Brain pericyte (primary cell): ENCODE data around the gene ANKRD13C.

ENCODE experiments used
- DNase-seq: peaks from one replicate; pipeline ENCODE4 v3.0.0-alpha.2; 2012; ENCODE audit warnings: low read depth, low spot score

Gene ANKRD13C

DNA sequence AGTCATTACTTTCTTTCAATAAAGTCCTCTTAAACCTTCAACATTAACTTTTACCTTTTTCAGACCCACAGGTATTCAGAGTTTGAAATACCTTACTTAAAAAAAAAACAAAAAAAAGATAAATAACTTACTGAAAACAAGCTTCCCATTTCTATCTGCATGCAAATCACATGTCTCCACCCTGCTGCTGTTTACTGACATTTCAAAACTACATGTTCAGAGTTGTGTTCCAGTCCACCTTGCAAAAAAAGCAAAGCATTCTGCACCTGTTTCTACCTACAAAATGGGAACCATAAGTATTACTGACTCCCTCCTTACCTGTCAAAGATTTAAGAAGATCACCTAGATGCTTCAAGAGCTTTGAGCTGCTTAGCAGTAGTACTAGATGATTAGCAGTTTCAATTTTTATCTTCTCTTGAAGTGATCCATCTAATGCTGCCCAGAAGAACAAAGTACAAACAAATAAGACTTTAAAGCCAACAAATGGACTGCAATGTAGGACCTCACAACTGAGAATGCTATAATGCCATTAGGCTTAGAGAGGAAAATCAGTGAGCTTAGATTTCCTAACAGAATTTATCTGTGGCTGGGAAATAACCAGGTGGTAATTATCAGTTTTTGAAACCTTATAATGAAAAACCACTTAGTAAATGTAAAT lies 61.2 kb downstream of the ANKRD13C start:
- DNase-seq, result no peak

DNA sequence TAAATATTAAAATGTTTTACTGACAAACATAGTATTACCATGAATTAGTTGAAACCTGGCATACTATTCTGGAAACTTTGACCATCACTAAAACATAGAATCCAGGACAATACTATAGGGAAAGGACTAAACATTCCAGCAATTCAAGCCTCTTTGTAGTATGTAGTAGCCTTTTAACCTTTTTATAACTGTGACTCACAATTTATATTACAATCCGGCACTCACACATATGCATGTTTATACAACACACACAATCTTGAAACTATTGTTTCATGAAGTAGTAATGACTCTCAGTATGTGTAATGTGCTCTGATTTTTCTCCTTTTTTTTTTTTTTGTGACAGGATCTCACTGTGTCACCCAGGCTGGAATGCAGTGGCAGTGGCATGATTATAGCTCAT lies 64.3 kb downstream of the ANKRD13C start:
- no peak for DNase-seq

DNA sequence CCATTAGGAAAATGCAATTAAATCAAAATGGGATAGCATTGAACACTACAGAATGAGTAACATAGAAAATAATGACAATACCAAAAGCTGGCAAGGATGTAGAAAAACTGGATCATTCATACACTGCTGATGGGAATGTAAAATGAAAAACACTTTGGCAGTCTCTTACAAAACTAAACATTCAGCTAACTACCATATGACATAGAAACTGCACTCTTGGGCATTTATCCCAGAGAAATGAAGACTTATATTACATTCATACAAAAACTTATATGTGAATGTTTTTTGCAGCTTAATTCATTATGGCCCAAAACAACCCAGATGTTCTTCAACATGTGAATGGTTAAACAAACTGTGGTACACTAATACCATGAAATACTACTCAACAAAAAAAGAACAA lies 66.4 kb downstream of the ANKRD13C start:
- no peak for DNase-seq

DNA sequence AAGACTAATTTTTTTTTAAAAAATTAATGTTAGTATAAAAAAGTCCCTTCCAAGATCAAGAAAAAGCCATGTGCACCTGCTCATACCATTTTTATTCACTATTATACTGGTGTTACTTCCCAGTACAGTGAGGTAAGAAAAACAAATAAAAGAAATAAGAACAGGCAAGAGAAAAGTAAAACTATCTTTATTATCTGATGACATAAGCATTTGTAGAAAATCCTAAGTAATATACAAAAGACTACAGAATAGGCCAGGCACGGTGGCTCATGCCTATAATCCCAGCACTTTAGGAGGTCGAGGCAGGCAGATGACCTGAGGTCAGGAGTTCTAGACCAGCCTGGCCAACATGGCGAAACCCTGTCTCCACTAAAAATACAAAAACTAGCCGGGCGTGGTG lies 68.1 kb downstream of the ANKRD13C start:
- no peak for DNase-seq

DNA sequence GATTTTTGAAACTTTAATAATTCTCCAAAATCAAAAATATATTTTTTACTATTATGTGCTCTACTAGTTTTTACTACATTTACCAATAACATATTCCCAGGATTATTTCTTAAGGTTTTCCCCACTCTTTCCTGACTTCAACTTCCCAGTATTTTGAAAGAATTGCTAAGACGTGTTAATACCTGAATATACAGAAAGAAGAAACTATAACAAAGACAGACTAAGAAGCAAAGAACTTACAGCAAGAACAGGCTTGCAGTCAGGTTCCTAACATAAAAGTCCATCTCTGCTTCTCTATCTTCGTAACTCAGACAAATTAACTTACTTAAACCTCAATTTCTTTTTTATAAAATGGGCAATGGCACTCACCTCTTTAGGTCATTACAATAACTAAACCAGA lies 70.2 kb downstream of the ANKRD13C start:
- DNase-seq, result no peak

DNA sequence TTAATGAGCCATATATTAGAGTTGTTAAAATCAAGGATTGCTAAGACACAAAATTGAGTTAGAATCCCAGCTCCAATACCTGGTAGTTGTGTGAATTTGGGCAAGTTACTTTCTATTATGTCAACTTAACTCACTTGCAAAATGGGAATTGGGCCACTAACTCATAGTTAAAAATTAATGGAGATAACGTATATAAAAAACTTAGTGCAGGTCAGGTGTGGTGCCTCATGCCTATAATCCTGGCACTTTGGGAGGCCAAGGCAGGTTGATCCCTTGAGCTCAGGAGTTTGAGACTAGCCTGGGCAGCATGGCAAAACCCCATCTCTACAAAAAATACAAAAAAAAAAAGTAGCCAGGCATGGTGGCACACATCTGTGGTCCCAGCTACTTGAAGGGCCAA lies 75.8 kb downstream of the ANKRD13C start:
- DNase-seq, result no peak

DNA sequence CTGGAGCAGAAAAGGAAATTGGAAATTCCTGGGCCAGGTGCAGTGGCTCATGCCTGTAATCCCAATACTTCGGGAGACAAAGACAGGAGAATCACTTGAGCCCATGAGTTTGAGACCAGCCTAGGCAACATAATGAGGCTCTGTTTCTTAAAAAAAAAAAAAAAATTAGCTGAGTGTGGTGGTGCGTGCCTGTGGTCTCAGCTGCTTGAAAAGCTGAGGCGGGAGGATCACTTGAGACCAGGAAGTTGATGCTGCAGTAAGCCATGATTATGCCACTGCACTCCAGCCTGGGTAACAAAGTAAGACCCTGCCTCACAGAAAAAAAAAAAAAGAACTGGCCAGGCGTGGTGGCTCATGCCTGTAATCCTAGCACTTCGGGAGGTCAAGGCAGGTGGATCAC lies 76.6 kb downstream of the ANKRD13C start:
- no peak for DNase-seq

DNA sequence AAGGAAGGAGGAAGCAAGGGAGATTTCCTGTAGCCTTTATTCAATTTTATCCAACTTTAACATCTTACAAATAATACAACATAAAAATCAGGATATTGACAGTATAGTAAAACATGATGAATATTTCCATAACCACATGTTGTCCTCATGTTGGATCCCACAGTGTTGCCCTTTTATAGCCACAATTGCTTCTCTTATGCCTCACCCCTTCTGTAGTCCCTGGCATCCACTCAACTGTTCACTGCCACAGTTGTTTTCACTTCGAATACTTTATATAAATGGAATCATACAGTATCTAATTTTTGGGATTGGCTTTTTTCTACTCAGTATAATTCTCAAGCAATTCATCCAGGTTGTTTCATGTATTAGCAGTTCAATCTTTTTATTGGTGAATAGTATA lies 88.6 kb downstream of the ANKRD13C start:
- no peak for DNase-seq

DNA sequence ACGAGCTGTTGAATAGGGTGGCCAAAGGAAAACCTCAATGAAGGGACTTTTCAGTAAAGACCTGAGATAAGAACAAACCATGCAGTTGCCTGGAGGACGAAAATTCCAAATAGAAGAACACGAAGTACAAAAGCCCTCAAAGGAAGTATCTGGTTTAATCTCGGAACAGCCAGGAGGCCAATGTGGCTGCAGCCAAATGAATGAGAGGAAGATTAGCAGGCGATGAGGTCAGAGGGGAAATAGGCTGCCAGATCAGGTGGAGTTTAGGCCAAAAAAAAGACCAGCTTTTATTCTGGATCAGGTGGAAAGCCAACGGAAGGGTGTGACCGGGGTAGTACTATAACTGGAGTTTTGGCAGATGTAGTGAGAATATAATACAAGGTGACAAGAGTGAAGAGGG lies 89.7 kb downstream of the ANKRD13C start:
- no peak for DNase-seq

DNA sequence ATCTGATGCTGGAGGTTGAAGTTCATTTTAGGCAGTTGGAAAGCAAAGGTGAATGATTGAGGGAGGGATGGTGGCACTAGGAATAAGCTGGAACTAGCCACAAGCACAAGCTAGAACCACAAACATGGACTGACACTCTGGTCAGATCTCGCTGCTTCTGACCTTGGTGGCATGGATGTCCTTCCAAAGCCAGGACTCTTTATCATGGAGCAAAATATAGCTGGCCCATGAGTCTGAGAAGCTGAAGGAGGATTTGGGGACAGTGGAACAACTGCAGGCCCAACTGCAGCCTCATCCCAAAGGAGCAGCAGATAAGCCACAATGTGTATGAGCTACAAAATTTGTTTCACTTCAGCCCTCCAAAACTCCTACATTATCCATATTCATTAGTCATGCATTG lies 97.9 kb downstream of the ANKRD13C start:
- DNase-seq, result no peak

DNA sequence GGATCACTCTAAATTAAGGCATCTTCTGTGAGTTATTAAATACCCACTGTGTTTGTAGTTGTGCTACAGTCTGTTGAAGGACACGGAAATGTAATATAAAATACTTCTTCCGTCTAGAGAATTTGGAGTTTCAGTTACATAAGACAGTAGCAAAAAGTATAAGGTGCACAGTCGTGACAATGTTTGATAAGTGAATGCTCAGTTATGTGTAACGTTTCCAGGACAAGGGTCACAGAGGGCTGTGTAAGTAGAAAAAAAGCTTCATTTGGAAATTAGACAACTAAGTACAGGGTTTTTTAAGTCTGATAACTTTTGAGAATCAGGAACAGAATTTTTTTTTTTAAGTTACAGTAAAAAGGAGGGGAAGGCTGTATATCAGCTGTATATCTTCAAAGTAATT lies 105.8 kb downstream of the ANKRD13C start:
- DNase-seq, result no peak

DNA sequence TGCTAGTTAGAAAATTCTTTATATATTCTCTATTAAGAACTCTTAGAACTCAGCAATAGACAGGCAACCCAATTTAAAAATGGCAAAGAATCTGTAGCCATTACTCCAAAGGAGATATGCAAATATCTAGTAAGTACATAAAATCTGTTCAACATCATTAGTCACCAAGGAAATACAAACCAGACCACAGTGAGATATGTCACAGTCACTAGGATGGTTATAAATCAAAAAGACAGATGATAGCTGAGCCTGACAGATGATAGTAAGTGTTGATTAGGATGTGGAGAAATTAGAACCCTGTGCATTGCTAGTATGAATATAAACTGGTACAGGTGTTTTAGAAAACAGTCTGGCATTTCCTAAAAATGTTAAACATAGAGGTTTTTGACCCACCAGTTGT lies 106.8 kb downstream of the ANKRD13C start:
- no peak for DNase-seq

DNA sequence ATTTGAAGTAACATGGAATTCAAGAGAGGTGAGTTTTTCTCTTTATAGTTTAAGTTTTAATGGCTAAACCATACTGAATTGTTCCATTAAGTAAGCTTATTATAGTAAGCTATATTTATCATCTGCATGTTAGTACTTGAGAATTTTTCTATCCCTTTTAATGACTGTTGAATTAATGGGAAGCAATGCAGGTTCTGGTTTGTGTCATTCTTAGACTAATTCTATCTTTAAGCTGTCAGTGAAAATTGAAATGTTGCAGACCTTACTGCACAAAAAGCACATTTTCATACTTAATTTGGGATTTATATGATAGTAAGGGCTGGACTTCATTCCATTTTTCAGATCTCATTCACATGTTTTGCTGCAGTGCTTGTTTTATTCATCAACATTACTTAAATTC lies 107.4 kb downstream of the ANKRD13C start:
- no peak for DNase-seq

DNA sequence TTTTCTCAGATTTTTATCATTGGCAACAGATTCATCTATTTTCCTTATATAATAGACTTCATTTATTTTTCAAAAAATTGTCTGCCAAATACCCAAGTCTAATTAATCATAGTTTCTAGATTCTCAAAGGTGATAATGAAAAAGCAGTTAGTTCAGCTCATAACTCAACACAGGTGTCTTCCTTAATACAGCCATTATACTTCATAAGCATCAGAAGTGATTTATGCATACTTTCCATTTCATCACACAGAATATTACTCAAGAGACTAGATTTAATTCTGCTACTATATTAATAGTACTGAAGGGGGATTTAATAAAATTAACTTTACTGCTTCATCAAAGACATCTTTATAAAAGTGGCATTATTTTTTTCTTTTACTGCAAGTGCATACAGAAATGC lies 114.6 kb downstream of the ANKRD13C start:
- DNase-seq, result no peak

DNA sequence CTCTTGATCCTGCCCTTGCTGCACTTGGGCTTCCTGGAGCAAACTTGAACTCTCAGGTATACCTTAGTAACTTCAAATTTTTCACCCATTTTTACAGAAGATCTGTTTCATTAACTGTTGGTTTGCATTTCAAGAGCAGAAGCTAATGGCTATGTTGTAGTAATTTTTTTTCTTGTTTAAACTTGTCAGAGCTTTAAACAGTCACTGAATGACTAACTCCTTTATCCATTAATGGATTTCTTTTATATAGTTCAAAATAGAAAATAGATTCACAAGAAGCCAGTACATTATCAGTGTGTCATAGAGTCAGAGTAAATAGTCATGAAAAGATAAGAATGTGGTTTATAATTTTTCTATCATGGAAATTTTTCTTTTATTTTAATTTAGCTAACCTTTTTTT lies 119.8 kb downstream of the ANKRD13C start:
- no peak for DNase-seq

DNA sequence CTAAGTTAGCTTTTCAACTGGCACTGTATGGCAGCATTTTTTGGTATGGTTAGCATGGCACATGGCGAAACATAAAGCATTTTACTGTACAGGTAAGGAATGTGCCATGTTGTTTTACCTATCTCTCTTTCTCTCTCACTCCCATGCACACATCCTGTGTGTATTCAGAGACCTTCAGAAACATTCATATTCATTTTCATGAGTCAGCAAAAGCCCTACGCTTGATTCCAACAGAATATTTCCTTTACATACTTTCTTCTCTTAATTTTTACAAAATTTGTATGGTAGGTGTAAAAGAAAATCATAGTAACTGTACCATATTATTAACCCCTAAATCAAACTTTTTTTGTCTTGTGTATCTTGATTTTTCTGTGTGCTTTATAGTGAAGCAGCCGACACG lies 123.0 kb downstream of the ANKRD13C start:
- DNase-seq, result no peak

DNA sequence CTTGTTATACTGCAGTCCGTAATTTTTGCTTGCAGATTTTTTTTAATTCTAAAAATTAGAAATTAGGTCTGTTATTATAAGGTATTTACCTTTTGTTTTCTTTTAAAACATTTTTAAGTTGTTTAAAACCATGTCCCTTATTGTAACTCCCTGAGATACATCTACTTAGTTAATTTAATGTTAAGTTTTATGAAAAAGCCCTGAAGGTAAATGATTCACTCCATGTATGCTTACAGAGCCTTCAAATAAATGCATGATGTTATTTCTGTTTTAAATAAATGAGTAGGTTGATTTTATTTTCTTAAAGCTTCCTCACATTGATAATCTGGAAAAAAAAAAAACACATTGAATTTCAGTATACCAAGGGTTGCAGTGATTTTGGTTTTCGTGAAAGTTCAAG lies 125.9 kb downstream of the ANKRD13C start:
- DNase-seq, result no peak

DNA sequence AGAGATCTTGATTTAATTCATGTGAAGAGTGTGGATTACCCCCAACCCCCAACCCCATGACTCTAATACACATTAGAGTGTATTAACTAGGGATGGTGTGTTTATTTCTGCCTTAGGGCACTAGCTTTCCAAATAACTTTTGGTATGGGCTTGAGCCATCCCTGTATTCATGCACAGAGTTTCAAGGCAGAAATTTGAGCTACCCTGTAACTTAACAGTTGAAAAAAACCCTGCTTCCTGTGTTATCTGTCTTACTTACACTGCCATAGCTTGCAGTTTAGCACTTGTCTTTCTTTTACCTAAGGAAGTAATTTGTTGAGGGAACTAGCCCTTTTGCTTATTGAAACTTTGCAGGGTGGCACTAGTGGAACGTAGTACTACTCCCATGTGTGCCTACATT lies 127.1 kb downstream of the ANKRD13C start:
- DNase-seq, result no peak

DNA sequence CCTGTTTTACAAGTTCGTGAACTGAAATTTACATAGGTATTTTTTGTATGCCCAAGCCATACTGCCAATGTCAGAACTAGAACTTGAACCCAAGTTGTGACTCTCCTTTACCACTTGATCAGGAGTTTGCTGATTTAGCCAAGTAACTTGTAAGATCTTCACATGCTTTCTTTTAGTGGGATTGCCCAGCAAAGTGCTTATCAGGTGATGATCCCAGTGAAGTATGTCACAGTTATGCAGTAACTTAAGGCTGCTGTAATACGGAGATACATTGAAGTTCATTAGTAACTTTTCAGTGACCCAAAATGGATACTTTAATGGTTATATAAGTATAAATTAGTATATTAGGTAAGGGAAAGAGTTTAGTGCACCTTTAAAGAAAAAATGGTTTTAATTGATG lies 129.6 kb downstream of the ANKRD13C start:
- DNase-seq, result no peak

DNA sequence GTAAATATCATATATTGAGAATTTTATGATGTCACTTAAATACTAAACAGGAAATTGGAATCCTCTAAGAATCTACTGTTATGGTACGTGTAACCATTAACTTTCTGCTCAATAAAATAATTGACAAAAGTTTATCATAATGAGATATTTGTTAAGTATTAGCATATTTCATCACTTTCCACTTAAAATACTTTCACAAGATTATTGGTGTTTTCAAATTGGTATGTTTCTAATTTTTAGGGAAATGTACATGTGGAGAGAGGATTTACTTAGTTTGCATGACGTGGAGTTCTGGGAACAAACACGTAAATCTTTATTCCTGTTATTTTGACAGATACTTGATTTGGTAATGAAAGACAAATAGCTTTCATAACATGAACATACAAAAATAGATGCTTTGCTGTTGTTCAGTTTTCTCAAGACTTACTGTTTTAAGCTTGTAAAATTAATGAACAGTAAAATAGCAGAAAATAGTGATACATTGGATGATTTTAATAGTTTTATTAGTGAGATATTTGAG lies 131.7 kb downstream of the ANKRD13C start:
- no peak for DNase-seq

DNA sequence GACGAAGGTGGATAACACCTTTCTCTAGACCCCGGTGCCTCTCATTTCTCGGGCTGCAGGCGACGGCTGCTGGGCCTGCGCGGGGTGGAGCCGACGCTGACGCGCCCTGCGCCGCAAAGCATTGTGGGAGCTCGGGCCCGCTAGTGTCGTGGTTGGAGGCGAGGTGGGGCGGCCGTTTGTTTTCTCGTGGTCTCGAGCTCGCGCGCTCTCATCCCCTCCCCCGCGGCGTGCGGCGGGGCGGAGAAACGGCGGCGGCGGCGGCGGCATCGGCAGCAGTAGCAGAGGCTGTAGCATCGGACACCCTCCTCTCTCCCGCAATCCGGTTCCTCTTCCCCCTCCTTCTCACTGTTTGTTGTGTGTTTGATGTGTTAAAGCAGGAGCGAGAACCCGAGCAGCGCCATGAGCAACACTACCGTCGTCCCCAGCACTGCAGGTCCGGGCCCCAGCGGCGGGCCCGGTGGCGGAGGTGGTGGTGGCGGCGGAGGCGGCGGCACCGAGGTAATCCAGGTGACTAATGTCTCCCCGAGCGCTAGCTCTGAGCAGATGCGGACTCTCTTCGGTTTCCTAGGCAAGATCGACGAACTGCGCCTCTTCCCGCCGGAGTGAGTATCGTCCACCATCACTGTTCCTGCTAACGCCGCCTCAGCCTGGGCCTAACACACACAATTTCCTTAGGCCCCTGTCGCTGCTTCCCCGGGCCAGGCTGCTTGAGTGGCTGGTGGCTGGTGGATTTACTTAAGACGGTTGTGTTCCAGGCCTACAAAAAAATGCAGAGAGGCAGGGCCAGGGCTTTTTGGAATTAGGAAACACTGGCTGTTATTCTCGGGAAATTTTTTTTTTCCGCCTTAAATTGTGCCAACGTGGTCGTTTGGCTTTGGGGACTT lies 133.0 kb downstream of the ANKRD13C start, which contains the start of gene SRSF11:
Gene SRSF11 (plus strand): TSS at position 143 of the 884 bp plus-strand sequence. CDS start 257 bp downstream, at position 400.
- DNase-seq, result peak; percentile 79

DNA sequence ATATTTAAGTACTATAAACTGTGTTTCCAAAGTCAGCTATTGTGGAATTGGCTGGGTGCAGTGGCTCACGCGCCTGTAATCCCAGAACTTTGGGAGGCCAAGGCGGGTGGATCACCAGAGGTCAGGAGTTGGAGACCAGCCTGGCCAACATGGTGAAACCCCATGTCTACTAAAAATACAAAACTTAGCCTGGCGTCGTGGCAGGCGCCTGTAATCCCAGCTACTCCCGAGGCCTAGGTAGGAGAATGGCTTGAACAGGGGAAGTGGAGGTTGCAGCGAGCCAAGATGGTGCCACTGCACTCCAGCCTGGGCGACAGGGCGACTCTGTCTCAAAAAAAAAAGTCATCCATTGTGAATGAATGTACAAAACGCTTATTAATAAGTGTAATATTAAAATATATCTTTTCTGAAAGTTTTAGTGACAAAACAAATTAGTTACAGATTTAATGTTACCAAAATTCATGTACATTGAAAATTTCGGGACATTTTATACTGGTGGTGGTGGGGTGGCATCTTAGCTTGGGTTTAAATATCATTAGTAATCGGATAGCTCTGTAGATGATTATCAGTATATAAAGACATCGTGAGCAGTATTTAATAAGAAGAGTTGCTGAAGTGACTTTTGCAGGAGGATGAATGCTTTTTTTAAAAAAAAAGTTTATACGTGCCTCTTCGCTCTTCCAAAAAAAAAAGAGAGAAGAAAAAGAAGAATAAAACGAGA lies 133.8 kb downstream of the ANKRD13C start:
- no peak for DNase-seq
